HepG2 (cell line): ENCODE results near the gene FAM193A. TPM values are rescaled to one million over a fixed set of nuclear protein-coding genes. Genes with fewer than 3 reads are reported as not detected.

Experiments used
- ATAC-seq: fragments of 200-7000 bp; cut with Tn5 transposase; 3 replicates; pipeline ENCODE4 v1.9.1; 2020; ENCODE audit warnings: mild to moderate bottlenecking, moderate library complexity
- BruUV-seq: library from RNA; stranded (reverse); fragments of 400-500 nt; replicated peaks from 2 replicates; lab custom pipeline; 2021; lab: Mats Ljungman, UMichigan
- CTCF ChIA-PET: fragments of 300-600 bp; formaldehyde crosslinking; extraction: SDS; loops from one replicate; lab custom pipeline; 2021; ENCODE audit warnings: low total read pairs, inconsistent platforms, low intra/inter-chr PET ratio; lab: Yijun Ruan, JAX
- POLR2A ChIA-PET: fragments of 350-600 bp; sonication (Branson Sonifier 250); formaldehyde crosslinking; loops from one replicate; lab custom pipeline; 2020; ENCODE audit warnings: antibody characterized with exemption, inconsistent platforms; lab: Yijun Ruan, JAX
- DNase-seq: peaks from one replicate; pipeline ENCODE4 v3.0.0-alpha.2; 2015; ENCODE audit warnings: low spot score
- FAIRE-seq: peaks from 3 replicates; lab custom pipeline; 2011; peaks lifted over from hg19 to GRCh38; lab: Jason Lieb, UNC
- H2AFZ ChIP-seq: one replicate; pipeline ENCODE4 v1.6.1; 2011; ENCODE audit warnings: low read length, inconsistent platforms
- H3K27ac ChIP-seq: fragments of 300-600 bp; 3 replicates; pipeline ENCODE4 v1.8.0; 2011; ENCODE audit warnings: mixed run types, mild to moderate bottlenecking, mixed read lengths, low read length, inconsistent platforms; ENCODE audit not compliant: insufficient read depth; ENCODE audit errors: extremely low read length
- H3K27me3 ChIP-seq, 2 experiments: fragments of 200-600 bp in 1 of 2; 2 replicates in 1 of 2; 3 replicates in 1 of 2; pipeline versions ENCODE4 v1.6.0 to v1.8.0; 2011; ENCODE audit warnings: low read length in 2 of 2, mild to moderate bottlenecking in 2 of 2, moderate library complexity in 2 of 2, inconsistent platforms in 1 of 2; ENCODE audit not compliant: insufficient read depth in 2 of 2, control insufficient read depth in 1 of 2
- H3K36me3 ChIP-seq, 2 experiments: fragments of 200-600 bp in 1 of 2; replicated peaks in 1 of 2; 2 replicates in 1 of 2; 3 replicates in 1 of 2; pipeline versions ENCODE4 v1.5.1 to v1.8.0; 2011; ENCODE audit warnings: low read length in 2 of 2, inconsistent platforms in 1 of 2; ENCODE audit not compliant: insufficient read depth in 2 of 2, control insufficient read depth in 1 of 2
- H3K4me1 ChIP-seq: 2 replicates; pipeline ENCODE4 v1.5.1; 2012; ENCODE audit warnings: low read length, inconsistent platforms; ENCODE audit not compliant: insufficient read depth
- H3K4me2 ChIP-seq: 2 replicates; pipeline ENCODE4 v1.6.0; 2011; ENCODE audit warnings: low read depth, low read length, inconsistent platforms
- H3K4me3 ChIP-seq, 3 experiments: fragments of 200-600 bp in 1 of 3; sonication (generic), shearing (Covaris generic) in 1 of 3; replicated peaks in 1 of 3; 2 replicates each; pipeline ENCODE4 v1.5.1; 2011 to 2016; ENCODE audit warnings: low read length in 3 of 3, inconsistent platforms in 2 of 3, low read depth in 2 of 3, mild to moderate bottlenecking in 2 of 3, control low read depth in 1 of 3, mixed read lengths in 1 of 3; ENCODE audit not compliant: insufficient read depth in 1 of 3
- H3K79me2 ChIP-seq: one replicate; pipeline ENCODE4 v1.6.1; 2011; ENCODE audit warnings: low read length, inconsistent platforms; ENCODE audit not compliant: insufficient read depth
- H3K9ac ChIP-seq: 2 replicates; pipeline ENCODE4 v1.6.0; 2011; ENCODE audit warnings: mild to moderate bottlenecking, low read depth, low read length, inconsistent platforms; ENCODE audit not compliant: insufficient read depth
- H3K9me3 ChIP-seq: 2 replicates; pipeline ENCODE4 v1.5.1; 2012; ENCODE audit warnings: mild to moderate bottlenecking, low read length
- H4K20me1 ChIP-seq: 2 replicates; pipeline ENCODE4 v1.6.0; 2011; ENCODE audit warnings: inconsistent platforms, mild to moderate bottlenecking, low read length, moderate library complexity; ENCODE audit not compliant: insufficient read depth
- ATF7 ChIP-seq, 2 experiments: fragments of 450-650 bp in 1 of 2; sonication (generic) in 1 of 2; formaldehyde crosslinking in 1 of 2; IDR thresholded peaks; 2 replicates each; pipeline versions ENCODE4 v1.4.0 to v1.6.1; 2016 to 2020; ENCODE audit warnings: antibody characterized with exemption in 1 of 2, mild to moderate bottlenecking in 1 of 2, missing genetic modification reagents in 1 of 2
- CC2D1A ChIP-seq: sonication (generic); formaldehyde crosslinking; IDR thresholded peaks from 2 replicates; pipeline ENCODE4 v1.8.1; 2023; ENCODE audit warnings: mild to moderate bottlenecking, missing genetic modification reagents
- HBP1 ChIP-seq: IDR thresholded peaks from 2 replicates; pipeline ENCODE4 v1.6.1; 2016; ENCODE audit warnings: low read depth, control low read depth
- HINFP ChIP-seq: sonication (generic); formaldehyde crosslinking; IDR thresholded peaks from 2 replicates; pipeline ENCODE4 v1.4.0; 2020; ENCODE audit warnings: low read depth, mild to moderate bottlenecking, missing genetic modification reagents
- MED8 ChIP-seq: sonication (generic); formaldehyde crosslinking; IDR thresholded peaks from 2 replicates; pipeline ENCODE4 v1.8.1; 2023; ENCODE audit warnings: mild to moderate bottlenecking, missing genetic modification reagents; ENCODE audit not compliant: insufficient replicate concordance
- PAF1 ChIP-seq: IDR thresholded peaks from 2 replicates; pipeline ENCODE4 v1.6.1; 2016; ENCODE audit warnings: missing genetic modification reagents, missing compliant biosample characterization
- ZNF484 ChIP-seq: sonication (generic); formaldehyde crosslinking; IDR thresholded peaks from 2 replicates; pipeline ENCODE4 v1.5.1; 2020; ENCODE audit warnings: mild to moderate bottlenecking, low read depth, missing genetic modification reagents, borderline replicate concordance
- ZNF713 ChIP-seq: sonication (generic); formaldehyde crosslinking; IDR thresholded peaks from 2 replicates; pipeline ENCODE4 v1.4.0; 2020; ENCODE audit warnings: mild to moderate bottlenecking, missing genetic modification reagents
- ZNF724P ChIP-seq: sonication (generic); formaldehyde crosslinking; IDR thresholded peaks from 2 replicates; pipeline ENCODE4 v1.8.0; 2022; ENCODE audit warnings: missing genetic modification reagents, borderline replicate concordance
- ZNF883 ChIP-seq: sonication (generic); formaldehyde crosslinking; IDR thresholded peaks from 2 replicates; pipeline ENCODE4 v1.5.1; 2020; ENCODE audit warnings: mild to moderate bottlenecking, missing genetic modification reagents; ENCODE audit errors: not compliant biosample characterization
- WGBS: methylation state at CpG from one replicate; pipeline ENCODE4 v1.1.6; 2017; ENCODE audit warnings: low lambda C conversion rate; 5-methylcytosine and 5-hydroxymethylcytosine counted together
- in situ Hi-C: cut with HindIII; loops from 2 replicates; pipeline ENCODE4 v1.10.0; 2017; ENCODE audit warnings: low pct_unique_long_range_greater_than_20kb; ENCODE audit not compliant: extremely low pct_ligation_motif_present
- intact Hi-C: fragments of 100-400 bp; cut with micrococcal nuclease; formaldehyde crosslinking; loops from one replicate; pipeline ENCODE4 v1.10.0; 2022; ENCODE audit not compliant: unreplicated experiment
- polyA plus RNA-seq, 8 experiments: library from polyadenylated mRNA; depleted of rRNA in 3 of 8; stranded (reverse) in 7 of 8; unstranded in 1 of 8; fragments of >200 nt; fragmentation: Illumina TruSeq in 4 of 8; extraction: Trizol in 4 of 8; gene quantifications; 2 replicates each; pipeline versions ENCODE4 v1.2.1 to v1.2.3, GENCODE V29; 2011 to 2016; ENCODE audit warnings: low read depth in 4 of 8, missing spikeins in 1 of 8, mixed read lengths in 1 of 8; ENCODE audit not compliant: insufficient read depth in 1 of 8
- total RNA-seq, 5 experiments: library from RNA; depleted of rRNA; stranded (reverse); fragments of >200 nt; fragmentation: Illumina TruSeq; extraction: Trizol; gene quantifications; 2 replicates each; pipeline ENCODE4 v1.2.3, GENCODE V29; 2016; ENCODE audit warnings: low read depth in 1 of 5
- TF ChIP-seq, protein P1 (sequence below): sonication (generic); formaldehyde crosslinking; conservative IDR thresholded peaks from 2 replicates; pipeline ENCODE4 v1.8.0; 2022; ENCODE audit warnings: missing genetic modification reagents
- TF ChIP-seq, protein P2 (sequence below): sonication (generic); formaldehyde crosslinking; IDR thresholded peaks from 2 replicates; pipeline ENCODE4 v1.4.0; 2020; ENCODE audit warnings: missing genetic modification reagents
- TF ChIP-seq, protein P3 (sequence below): sonication (generic); formaldehyde crosslinking; IDR thresholded peaks from 2 replicates; pipeline ENCODE4 v1.8.1; 2023; ENCODE audit warnings: mild to moderate bottlenecking, missing genetic modification reagents

The FAM193A gene
- total and polyA plus RNA-seq, 2 of the 13 experiments (the other 11 are each of a cell fraction or from before 2014, with no cell fraction given) = 5.7 to 8.7 TPM

DNA sequence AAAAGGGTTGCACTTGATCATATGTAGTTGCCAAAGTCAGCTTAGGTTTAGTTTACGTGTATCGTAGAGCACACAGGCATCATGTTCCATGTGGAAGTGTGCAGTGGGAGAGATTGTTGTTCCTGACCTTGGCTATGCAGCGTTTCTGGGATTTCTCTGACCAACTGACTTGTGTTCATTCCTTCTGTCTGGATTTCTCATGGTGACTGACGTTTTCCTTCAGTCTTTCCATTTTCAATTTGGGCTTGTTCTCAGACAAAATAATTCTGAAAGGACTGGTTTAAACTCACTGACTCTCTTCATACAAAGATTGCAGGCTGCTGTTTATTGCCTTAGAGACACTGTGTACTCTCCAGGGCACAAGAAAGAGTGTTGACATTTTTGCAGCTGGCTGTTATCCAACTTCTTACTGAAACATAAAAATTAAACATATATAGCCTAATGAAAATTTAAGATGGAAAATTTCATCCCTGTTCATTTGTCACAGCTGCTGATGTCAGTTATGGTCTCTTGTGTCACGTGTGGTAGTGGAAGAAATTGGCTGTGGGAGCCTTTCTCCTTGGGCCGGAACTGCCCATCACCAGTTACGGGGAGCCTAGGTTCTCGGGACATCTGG is 124.3 kb downstream of the FAM193A start:
- ChIA-PET CTCF (no interaction called here), POLR2A (no interaction called here)
- Histone ChIP-seq H3K4me1 (no peaks in the 10 kb centered on the region), H4K20me1 (no peaks in the 10 kb centered on the region), H2AFZ (no peak overlapping the region), H3K4me2 (no peak overlapping the region), H3K9me3 (no peaks in the 10 kb centered on the region), H3K79me2 (no peaks in the 10 kb centered on the region), H3K4me3 (no peak overlapping the region), H3K9ac (no peak overlapping the region), H3K36me3 (peaks cover 20 to 84% of the 10 kb centered on the region in 2 experiments), H3K27me3 (no peaks in the 10 kb centered on the region), H3K27ac (no peak overlapping the region)
- FAIRE-seq (no peak), DNase-seq (no peak), ATAC-seq (no peak)
- BruUV-seq = no TSS peak
- WGBS = 96% methylated on average over 8 of the region's 8 CpGs
- in situ Hi-C loops (no loop called here), intact Hi-C loops (no loop called here)
- TF ChIP-seq MED8 (CRISPR knock-in tag) (no peak), ZNF484 (CRISPR knock-in tag) (no peak), HINFP (CRISPR knock-in tag) (no peak), HBP1 (CRISPR knock-in tag) (no peak), ZNF713 (CRISPR knock-in tag) (no peak), ATF7 (IDR thresholded peaks at IDR 0.05) (no peak), ATF7 (CRISPR knock-in tag; IDR thresholded peaks at IDR 0.05) (no peak), CC2D1A (CRISPR knock-in tag) (no peak), ZNF724P (no peak), PAF1 (CRISPR knock-in tag) (no peak), ZNF883 (CRISPR knock-in tag) (no peak)
- TF ChIP-seq, protein P1, sequence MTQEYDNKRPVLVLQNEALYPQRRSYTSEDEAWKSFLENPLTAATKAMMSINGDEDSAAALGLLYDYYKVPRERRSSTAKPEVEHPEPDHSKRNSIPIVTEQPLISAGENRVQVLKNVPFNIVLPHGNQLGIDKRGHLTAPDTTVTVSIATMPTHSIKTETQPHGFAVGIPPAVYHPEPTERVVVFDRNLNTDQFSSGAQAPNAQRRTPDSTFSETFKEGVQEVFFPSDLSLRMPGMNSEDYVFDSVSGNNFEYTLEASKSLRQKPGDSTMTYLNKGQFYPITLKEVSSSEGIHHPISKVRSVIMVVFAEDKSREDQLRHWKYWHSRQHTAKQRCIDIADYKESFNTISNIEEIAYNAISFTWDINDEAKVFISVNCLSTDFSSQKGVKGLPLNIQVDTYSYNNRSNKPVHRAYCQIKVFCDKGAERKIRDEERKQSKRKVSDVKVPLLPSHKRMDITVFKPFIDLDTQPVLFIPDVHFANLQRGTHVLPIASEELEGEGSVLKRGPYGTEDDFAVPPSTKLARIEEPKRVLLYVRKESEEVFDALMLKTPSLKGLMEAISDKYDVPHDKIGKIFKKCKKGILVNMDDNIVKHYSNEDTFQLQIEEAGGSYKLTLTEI = no peak
- TF ChIP-seq, protein P2, sequence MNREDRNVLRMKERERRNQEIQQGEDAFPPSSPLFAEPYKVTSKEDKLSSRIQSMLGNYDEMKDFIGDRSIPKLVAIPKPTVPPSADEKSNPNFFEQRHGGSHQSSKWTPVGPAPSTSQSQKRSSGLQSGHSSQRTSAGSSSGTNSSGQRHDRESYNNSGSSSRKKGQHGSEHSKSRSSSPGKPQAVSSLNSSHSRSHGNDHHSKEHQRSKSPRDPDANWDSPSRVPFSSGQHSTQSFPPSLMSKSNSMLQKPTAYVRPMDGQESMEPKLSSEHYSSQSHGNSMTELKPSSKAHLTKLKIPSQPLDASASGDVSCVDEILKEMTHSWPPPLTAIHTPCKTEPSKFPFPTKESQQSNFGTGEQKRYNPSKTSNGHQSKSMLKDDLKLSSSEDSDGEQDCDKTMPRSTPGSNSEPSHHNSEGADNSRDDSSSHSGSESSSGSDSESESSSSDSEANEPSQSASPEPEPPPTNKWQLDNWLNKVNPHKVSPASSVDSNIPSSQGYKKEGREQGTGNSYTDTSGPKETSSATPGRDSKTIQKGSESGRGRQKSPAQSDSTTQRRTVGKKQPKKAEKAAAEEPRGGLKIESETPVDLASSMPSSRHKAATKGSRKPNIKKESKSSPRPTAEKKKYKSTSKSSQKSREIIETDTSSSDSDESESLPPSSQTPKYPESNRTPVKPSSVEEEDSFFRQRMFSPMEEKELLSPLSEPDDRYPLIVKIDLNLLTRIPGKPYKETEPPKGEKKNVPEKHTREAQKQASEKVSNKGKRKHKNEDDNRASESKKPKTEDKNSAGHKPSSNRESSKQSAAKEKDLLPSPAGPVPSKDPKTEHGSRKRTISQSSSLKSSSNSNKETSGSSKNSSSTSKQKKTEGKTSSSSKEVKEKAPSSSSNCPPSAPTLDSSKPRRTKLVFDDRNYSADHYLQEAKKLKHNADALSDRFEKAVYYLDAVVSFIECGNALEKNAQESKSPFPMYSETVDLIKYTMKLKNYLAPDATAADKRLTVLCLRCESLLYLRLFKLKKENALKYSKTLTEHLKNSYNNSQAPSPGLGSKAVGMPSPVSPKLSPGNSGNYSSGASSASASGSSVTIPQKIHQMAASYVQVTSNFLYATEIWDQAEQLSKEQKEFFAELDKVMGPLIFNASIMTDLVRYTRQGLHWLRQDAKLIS (CRISPR knock-in tag) = no peak
- TF ChIP-seq, protein P3, sequence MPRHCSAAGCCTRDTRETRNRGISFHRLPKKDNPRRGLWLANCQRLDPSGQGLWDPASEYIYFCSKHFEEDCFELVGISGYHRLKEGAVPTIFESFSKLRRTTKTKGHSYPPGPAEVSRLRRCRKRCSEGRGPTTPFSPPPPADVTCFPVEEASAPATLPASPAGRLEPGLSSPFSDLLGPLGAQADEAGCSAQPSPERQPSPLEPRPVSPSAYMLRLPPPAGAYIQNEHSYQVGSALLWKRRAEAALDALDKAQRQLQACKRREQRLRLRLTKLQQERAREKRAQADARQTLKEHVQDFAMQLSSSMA (CRISPR knock-in tag) = no peak
